ENCODE measurements around the gene ST6GAL2.

DNA sequence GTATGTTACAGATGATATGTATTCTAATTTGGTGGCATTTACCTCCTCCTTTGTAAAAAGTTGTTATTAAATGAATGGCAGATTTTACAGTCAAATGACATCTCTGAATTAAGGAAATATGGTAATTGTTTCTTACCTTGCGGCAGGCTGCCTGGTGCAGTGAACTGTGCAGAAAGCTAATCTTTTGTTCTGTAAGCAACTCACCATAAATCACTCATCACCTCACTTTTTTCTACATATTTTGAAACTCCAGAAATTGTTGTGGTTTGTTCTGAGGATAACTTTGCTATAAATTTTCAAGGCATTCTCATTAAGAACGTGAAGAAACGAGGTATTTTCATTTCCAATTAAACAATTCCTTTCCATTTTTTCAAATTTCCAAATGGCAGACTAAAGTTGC lies 52.7 kb downstream of the ST6GAL2 start:
- TF ChIP-seq, protein P1, sequence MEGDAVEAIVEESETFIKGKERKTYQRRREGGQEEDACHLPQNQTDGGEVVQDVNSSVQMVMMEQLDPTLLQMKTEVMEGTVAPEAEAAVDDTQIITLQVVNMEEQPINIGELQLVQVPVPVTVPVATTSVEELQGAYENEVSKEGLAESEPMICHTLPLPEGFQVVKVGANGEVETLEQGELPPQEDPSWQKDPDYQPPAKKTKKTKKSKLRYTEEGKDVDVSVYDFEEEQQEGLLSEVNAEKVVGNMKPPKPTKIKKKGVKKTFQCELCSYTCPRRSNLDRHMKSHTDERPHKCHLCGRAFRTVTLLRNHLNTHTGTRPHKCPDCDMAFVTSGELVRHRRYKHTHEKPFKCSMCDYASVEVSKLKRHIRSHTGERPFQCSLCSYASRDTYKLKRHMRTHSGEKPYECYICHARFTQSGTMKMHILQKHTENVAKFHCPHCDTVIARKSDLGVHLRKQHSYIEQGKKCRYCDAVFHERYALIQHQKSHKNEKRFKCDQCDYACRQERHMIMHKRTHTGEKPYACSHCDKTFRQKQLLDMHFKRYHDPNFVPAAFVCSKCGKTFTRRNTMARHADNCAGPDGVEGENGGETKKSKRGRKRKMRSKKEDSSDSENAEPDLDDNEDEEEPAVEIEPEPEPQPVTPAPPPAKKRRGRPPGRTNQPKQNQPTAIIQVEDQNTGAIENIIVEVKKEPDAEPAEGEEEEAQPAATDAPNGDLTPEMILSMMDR (IDR thresholded peaks at IDR 0.05; ENCODE audit: poor library complexity, severe bottlenecking): no peak
- TF ChIP-seq EZH2 (IDR thresholded peaks at IDR 0.05; ENCODE audit: borderline replicate concordance, insufficient read depth, low read length, poor library complexity, severe bottlenecking) (no peak), REST (IDR thresholded peaks at IDR 0.05; ENCODE audit: borderline replicate concordance) (no peak), RAD21 (conservative IDR thresholded peaks at IDR 0.05) (no peak), SMC3 (conservative IDR thresholded peaks at IDR 0.05; ENCODE audit: poor library complexity) (no peak), MXI1 (conservative IDR thresholded peaks at IDR 0.05; ENCODE audit: poor library complexity, severe bottlenecking) (no peak)

All from neural cell (in vitro differentiated cells).